Hematopoietic multipotent progenitor cell (in vitro differentiated cells): Measurements from ENCODE around the gene ZNRF3. TPM values are rescaled to one million over a fixed set of nuclear protein-coding genes. Genes with fewer than 3 reads are reported as not detected.
"Not testable (repeated sequence)": the region's sequence is repeated elsewhere in the genome, so short reads cannot be mapped to it uniquely, and the experiment has no call there.

ENCODE experiments used
- DNase-seq, 3 donors: peaks; one replicate each; pipeline ENCODE4 v3.0.0-alpha.2; 2011 to 2015; ENCODE audit warnings: low read depth in 2 of 3, low spot score in 2 of 3
- total RNA-seq: library from RNA; depleted of rRNA; stranded (reverse); fragments of >200 nt; gene quantifications from one replicate; pipeline ENCODE4 v1.2.3, GENCODE V29; 2012

Gene ZNRF3
- total RNA-seq, 1 donor: 3.2 TPM

DNA sequence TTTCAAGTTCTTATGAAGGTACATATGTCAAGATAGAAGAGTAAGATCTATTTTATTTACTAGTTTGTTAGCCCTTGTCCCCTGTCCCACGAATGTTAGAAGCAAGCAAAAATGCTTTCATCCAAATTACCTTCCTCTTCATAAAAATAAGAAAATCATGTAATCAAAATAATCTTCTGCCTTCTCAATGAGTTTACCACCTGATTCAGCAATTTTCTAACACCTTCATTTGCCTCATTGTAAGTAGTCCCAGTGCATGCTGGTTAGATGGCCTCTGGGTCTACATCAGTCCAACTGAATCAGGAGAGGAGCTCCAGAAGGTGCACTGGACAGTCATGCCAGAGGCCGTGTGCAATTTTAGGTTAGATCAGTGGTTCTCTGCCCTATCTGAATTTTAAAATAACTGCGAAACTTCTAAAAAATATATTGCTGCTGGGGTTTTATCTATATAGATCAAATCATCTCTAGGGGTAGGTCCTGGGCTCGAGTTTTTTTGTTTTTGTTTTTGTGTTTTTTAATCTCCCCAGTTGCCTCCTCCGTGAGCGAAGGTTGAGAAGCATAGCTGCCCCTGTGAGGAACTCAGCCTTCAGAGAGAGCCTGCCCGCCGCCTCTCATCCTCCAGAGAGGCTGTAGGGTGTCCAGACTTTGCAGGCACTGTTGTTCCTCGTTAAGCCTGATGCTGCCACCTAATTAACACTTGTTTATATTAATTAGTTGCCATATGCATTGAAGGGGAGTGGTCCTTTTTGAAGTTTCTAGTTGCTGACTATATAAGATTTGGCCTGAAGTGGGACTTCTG lies 146.0 kb downstream of the ZNRF3 start:
- DNase-seq: no peak

DNA sequence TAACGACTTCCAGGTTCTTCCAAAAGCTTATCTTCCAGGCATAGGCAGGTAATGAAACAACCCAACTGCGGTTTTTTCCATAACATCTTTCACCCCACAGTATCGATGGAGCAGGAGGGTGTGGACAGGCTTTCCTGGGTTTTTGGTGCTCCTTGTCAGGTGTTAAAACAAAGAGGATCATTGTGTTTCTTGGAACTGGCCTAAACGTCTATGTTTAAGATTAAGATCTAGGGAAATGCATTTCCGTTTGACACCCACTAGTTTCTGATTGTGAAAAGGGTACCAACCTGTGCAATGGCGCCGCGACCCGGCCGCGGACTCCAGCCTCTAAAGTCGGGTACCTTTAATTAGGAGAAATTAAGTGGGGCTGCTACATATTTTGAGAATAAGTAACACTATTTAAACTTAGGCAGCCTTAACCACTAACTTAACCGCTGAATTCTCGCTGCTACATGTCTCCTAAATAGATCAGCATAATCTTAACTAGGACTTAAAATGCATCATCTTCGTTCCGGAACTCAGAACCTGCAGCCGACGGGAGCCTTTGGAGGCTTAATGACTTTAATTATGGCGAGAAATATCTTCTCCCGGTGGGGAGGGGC lies 146.7 kb downstream of the ZNRF3 start:
- DNase-seq: peak in 2 of 3 donors; percentile 9 to 16

DNA sequence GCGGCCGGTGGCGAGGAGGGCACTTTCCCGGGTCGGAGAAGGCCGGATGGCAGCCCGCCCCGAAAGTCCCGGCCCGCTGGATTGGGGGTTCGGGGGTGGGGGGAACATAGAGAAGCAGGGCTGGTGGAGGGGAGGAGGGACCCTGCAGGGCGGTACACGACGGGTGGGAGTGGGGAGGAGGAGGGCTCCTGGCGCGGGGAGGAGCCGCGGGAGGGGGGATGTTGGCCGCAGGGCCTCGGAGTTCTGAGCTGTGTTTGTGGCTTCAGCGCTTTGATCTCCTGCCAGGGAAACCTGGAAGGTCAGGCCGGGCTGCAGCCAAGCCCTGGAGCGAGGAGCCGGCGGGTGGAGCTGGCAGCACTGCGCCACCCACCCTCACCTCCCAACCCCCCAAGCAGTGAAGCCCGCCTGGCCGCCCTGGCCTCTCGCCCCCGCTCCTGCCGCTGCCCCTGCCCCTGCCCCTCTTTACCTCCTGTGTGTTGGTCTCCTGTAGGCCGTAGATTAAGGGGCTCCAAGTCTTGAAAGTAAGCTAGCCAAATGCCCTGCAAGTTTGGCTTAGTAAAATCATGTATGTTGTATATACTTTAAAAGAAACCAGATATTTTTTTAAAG lies 147.3 kb downstream of the ZNRF3 start:
- DNase-seq: peak in 2 of 3 donors; percentile 43 to 63

DNA sequence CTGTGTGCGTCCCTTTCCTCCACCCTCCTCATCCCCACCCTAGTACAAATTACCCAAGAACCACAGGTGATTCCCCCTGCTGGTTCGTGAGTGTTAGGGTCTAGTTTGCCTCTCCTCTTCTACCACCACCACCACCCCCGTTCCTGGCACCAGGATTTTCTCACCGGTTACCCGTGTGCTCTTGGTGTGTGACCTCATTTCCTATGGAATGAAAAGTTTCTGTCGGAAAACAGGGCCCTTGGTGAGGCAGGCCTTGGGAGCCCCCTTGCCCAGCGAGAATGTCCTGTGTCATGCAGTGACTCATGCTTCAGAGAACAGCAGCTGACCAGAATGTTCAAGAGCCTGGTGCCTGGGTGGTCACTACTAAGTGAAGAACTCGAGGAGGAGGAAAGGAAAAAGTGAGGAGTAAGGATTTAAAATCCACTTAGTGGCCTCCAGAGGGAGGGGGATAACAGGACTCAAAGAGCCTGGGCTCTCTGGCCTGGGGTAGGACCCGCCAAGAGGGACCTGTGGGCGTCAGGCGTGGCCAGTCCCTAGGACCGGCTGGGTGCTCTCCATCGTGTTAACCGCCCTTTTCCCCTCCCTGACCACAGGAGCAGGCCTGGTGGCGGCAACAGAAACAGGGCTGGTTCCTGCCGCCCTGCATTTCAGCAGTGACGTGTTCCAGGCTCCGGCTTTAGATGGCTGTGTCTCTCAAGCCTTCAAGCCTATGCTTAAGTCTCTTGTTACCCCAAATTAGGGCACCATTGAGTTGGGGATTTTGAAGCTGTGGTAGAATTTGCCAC lies 148.0 kb downstream of the ZNRF3 start:
- DNase-seq: peak in 2 of 3 donors; percentile 56 to 66

DNA sequence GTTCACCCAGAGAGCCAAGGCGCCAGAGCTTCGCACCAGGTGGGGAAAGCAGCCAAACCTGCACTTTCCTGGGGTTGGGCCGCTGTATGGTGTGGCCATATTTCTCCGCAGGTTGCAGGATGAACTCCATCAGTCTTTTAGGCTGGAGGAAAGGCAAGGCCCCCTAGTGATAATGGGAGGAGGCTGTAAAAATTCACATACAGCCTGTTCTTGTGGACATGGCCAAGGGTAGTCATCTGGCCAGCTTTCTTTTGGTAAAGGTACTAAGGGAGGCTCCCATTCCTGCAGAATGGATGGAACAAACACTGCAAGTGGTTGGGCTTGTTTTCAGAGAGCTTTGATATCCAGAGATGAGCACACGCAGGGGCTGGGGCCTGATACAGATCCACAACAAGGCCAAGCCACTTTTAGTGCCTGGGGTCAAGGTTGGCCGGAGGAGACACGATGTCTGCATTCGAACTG lies 148.7 kb downstream of the ZNRF3 start:
- DNase-seq: no peak

DNA sequence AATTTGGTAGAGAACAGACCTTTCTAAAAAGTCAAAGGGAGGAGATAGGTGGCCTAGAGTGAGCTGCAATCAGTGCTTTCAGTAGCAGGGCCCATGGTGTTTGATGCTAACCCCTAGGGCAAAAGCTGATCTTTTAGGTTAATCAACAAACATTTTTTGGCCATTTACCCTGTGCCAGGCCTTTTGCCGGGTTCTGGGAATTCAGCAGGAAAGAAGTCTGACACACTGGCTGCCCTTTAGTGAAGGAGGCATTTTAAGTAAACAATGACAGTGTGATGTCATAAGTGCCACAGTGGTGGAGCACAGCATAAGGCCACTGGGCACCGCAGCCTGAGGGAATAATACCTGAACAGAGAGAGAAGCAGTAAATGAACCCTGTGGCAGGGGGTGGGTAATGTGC lies 149.2 kb downstream of the ZNRF3 start:
- DNase-seq: no peak

DNA sequence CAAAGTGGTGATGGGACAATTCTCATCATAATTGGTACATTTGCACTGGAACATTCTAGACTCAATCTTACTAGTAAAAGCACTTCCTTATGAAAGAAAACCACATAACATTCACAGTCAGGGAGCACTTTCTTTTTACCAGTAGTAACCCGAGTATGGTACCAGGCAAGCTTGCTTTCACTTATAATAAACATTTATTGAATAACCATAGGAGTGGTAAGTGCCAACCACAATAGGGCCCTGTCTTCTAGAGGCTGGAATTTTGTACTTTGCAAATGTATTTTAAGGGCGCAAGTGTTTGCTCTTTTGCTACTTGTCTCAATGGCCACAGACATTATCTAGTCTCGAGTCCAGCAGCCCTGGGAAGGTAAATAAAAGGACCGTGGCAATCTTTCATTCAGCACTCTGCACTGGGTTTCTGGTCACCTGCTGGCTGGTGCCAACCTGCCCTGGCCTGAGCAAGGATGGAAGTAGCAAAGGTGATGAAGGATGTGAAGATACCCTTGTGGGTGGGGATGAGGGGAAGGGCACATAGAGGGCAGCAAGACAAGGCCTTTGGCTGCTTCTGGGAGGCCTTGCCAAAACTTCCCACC lies 154.1 kb downstream of the ZNRF3 start:
- no peak for DNase-seq

DNA sequence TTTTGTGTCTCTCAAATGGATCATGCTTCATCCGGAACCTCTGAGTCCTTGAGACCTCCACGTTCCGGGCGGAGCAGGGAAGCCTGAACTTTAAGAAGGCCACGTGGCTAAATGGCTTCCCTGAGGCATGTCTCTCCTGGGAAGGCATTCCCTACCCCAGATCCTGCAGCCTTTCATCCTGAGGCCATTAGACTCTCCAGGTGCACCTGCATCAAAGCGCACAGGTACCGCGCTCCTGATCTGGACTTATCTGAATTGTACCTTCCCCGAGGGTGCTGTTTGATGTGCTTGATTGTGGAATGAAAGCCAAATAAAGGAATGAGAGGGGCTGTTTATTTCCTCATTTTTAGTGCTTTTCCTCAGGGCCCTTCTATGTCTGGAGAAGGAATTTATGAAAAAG lies 155.8 kb downstream of the ZNRF3 start:
- DNase-seq: no peak

DNA sequence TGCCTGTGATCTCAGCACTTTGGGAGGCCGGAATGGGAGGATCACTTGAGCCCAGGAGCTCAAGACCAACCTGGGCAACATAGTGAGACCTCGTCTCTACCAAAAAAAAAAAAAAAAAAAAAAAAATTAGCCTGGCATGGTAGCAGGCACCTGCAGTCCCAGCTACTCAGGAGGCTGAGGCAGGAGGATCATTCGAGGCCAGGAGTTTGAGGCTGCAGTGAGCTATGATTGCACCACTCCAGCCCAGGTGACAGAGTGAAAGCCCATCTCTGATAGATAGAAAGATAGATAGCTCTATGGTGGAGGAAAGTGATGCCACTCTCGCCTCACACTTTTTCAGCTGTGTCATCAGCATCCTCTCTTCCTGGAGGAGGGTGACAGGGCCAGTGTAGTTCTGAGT lies 156.3 kb downstream of the ZNRF3 start:
- not testable (repeated sequence) for DNase-seq

DNA sequence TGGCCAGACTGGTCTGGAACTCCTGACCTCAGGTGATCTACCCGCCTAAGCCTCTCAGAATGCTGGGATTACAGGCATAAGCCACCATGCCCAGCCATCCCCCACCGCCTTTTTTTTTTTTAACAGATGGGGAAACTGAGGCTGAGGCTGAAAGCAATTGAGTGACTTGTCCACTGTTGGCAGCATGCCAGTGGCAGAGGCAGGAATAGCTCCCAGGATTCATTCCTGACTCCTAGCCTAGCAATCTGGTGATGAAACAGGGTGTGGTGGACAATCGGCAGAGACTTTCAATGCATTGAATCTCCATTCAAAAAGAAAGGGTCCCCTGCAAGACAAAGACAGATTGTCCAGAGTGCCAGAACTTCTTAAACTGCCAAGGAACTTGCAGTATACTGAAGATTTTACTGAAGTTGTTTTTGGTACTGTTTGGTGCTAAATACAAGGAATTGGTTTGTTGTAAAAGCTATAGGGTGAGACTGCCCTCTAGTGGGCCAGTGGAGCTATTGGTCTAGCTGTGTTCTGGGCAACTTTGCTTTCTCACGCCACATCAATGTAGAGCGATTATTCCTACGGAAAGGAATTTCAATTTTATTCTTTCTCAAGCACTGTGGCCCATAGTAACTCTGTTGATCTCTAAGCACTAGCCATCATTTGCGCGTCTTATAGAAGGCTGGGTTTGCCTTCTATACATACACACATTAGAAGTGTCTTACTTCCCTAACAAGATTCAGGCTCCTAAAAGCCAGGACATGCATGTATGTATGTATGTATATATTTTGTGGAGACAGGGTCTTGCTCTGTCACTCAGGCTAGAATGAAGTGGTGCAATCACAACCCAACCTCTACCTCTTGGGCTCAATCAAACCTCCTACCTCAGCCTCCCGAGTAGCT lies 157.3 kb downstream of the ZNRF3 start:
- DNase-seq: peak; percentile 41 to 84 (median 75)

DNA sequence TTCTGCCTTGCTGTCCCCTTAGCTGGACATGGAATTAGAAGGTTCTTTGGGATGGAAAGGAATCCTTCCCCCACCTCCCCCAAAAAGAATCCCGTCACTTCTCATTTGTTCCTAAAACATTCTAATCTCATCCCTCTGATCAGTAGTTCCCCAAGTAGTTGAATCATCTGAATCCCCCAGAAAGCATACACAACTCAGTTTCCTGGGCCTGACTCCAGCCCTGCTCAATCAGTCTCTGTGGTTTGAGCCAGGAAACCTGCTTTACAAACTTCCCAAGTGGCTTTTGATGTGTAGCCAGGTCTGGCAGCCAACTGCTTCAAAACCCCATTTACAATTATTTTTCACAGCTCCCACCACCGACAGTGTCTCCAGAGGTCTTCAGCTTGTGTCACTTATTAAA lies 158.0 kb downstream of the ZNRF3 start:
- DNase-seq: peak in 2 of 3 donors; percentile 43 to 63

DNA sequence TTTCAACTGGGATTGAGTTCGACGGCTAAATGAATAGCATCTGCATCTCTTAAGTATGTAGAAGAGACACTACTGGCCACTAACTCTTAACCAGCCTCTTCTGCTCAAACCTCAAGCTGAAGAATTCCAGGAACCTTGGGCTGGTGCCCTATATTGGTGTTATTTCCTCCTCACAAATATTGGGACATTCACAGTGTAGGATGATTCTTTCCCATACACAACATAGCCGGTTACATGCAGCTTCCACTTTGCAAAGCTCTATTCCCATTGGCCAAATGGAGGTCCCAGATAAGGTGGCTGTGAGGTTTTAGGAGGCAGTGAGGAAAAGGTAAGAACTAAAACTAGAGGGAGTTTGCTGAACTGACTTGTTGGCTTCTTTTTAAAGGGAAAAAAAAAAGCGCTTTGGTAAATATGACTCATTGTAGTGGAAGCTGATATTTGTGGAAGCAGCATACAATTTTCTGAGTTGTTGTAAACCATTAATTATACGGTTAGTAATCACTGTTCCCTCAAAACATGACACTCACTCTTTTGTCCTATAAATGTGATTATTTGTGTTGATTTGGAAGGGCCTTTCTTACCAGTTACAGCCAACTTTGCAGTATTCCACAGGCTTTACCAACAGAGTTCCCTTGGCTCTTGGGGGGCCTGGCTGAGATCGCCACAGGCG lies 160.7 kb downstream of the ZNRF3 start:
- DNase-seq: no peak

DNA sequence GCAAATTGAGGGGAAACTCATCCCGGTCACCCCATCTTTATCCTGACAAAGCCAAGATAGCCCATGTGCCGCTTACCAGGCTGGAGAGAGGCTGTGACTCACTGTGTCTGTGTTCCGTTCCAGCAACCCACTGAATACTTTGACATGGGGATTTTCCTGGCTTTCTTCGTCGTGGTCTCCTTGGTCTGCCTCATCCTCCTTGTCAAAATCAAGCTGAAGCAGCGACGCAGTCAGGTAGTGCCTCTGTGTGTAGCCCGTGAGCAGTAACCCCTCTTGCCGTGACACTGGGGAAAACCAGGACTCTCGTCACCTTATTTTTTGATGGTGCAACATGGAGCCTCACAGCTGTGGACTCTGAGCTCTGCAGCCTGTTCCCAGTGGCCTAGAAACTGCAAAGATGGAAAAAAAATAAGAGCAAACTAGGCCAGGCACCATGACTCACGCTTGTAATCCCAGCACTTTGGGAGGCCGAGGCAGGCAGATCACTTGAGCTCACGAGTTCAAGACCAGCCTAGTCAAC lies 161.3 kb downstream of the ZNRF3 start:
- DNase-seq: no peak

DNA sequence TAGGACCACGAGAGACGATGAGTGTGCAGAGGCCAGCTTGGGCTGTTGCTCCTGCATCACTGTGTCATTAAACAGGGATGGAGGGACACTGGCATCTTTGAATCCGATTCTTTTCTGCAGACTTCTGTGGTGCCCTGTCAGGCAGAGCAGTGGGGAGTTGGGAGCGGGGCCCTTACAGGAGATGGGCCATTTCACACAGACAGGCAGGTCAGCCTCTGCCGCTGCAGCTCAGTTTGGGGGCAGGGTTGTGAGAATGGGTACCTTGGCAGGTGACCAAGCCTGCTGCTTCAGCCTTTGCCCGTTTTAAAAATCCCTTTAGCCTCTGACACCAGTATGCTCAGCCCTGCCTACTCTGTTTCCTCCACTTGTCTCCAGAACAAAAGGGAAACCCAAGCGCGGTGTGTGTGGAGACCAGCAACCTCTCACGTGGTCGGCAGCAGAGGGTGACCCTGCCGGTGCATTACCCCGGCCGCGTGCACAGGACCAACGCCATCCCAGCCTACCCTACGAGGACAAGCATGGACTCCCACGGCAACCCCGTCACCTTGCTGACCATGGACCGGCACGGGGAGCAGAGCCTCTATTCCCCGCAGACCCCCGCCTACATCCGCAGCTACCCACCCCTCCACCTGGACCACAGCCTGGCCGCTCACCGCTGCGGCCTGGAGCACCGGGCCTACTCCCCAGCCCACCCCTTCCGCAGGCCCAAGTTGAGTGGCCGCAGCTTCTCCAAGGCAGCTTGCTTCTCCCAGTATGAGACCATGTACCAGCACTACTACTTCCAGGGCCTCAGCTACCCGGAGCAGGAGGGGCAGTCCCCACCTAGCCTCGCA lies 165.7 kb downstream of the ZNRF3 start:
- no peak for DNase-seq

DNA sequence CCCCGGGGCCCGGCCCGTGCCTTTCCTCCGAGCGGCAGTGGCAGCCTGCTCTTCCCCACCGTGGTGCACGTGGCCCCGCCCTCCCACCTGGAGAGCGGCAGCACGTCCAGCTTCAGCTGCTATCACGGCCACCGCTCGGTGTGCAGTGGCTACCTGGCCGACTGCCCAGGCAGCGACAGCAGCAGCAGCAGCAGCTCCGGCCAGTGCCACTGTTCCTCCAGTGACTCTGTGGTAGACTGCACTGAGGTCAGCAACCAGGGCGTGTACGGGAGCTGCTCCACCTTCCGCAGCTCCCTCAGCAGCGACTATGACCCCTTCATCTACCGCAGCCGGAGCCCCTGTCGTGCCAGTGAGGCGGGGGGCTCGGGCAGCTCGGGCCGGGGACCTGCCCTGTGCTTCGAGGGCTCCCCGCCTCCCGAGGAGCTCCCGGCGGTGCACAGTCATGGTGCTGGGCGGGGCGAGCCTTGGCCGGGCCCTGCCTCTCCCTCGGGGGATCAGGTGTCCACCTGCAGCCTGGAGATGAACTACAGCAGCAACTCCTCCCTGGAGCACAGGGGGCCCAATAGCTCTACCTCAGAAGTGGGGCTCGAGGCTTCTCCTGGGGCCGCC lies 166.4 kb downstream of the ZNRF3 start:
- no peak for DNase-seq

DNA sequence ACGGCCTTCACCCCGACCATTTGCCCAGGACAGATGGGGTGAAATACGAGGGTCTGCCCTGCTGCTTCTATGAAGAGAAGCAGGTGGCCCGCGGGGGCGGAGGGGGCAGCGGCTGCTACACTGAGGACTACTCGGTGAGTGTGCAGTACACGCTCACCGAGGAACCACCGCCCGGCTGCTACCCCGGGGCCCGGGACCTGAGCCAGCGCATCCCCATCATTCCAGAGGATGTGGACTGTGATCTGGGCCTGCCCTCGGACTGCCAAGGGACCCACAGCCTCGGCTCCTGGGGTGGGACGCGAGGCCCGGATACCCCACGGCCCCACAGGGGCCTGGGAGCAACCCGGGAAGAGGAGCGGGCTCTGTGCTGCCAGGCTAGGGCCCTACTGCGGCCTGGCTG lies 167.1 kb downstream of the ZNRF3 start:
- DNase-seq: no peak

DNA sequence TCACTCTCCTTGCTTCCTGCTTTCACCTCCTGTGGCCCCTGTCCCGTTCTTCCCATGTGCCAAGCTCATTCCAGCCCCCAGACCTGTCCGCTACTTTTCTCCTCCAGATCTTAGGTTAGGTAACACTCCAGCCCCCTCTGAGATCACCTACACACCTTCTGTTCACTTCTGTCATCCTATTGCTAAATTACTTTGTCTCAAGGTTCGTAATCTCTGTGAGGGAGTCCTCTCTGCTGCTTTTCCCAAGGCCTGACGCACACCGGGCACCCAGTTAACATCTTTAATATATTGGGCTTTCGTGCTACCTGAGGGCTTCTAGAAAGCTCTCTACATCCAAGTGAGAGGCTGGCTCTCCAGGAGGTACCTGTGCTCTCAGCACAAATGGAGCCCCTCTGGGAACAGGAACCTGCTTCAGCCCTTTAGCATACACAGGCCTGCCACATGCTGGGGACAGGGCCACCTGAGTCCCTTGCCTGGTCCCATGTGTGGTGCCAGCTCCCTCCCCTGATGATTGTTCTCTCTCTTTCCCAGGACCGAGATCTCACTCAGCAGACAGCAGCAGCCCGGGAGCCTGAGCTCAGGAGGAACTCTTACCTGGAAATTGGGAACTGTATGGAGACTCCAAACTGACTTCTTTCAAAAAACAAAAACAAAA lies 169.8 kb downstream of the ZNRF3 start:
- no peak for DNase-seq
